Brain microvascular endothelial cell (primary cell): Measurements from ENCODE around the gene MDM1.

ENCODE experiments used
- DNase-seq: peaks from one replicate; pipeline ENCODE4 v3.0.0-alpha.2; 2020
- H3K27ac ChIP-seq: fragments of 250-450 bp; sonication (Bioruptor Pico); 2 replicates; pipeline ENCODE4 v1.5.1; 2020; ENCODE audit warnings: mild to moderate bottlenecking, moderate library complexity
- H3K27me3 ChIP-seq: fragments of 250-450 bp; sonication (Bioruptor Pico); replicated peaks from 2 replicates; pipeline ENCODE4 v1.5.1; 2020; ENCODE audit warnings: mild to moderate bottlenecking
- H3K36me3 ChIP-seq: fragments of 250-450 bp; sonication (Bioruptor Pico); replicated peaks from 2 replicates; pipeline ENCODE4 v1.5.1; 2020; ENCODE audit warnings: mild to moderate bottlenecking
- H3K4me3 ChIP-seq: 2 replicates; pipeline ENCODE4 v1.5.1; 2011; ENCODE audit warnings: low read depth, mild to moderate bottlenecking, control low read depth, low read length, moderate library complexity
- CTCF ChIP-seq: IDR thresholded peaks from 2 replicates; pipeline ENCODE4 v1.5.1; 2011; ENCODE audit warnings: low read depth, mild to moderate bottlenecking, moderate library complexity, low read length, control low read depth, inconsistent platforms; ENCODE audit errors: missing control alignments
- in situ Hi-C: cut with HindIII; loops from 2 replicates; pipeline ENCODE4 v1.10.0; 2017; ENCODE audit warnings: low sequenced_read_pairs, low pct_ligation_motif_present

Gene MDM1

GRCh38 chr12:68306564-68306963 is 25.6 kb downstream of the MDM1 start:
- no peak for TF ChIP-seq CTCF
- no peaks in the 10 kb centered on the region for H3K27me3 ChIP-seq
- H3K4me3 ChIP-seq = no peak overlapping the region
- no peak overlapping the region for H3K27ac ChIP-seq
- no peaks in the 10 kb centered on the region for H3K36me3 ChIP-seq
- in situ Hi-C loops = no loop called here
- no peak for DNase-seq

GRCh38 chr12:68305278-68305677 is 26.9 kb downstream of the MDM1 start:
- in situ Hi-C loops = no loop called here
- no peaks in the 10 kb centered on the region for H3K36me3 ChIP-seq
- DNase-seq = no peak
- no peak overlapping the region for H3K4me3 ChIP-seq
- H3K27ac ChIP-seq = no peak overlapping the region
- H3K27me3 ChIP-seq = no peaks in the 10 kb centered on the region
- TF ChIP-seq CTCF = no peak

GRCh38 chr12:68304626-68305025 is 27.5 kb downstream of the MDM1 start:
- Histone ChIP-seq H3K36me3 (no peaks in the 10 kb centered on the region), H3K27ac (peak overlapping the region; percentile 17), H3K27me3 (no peaks in the 10 kb centered on the region), H3K4me3 (no peak overlapping the region)
- in situ Hi-C loops = no loop called here
- DNase-seq = peak; percentile 54
- TF ChIP-seq CTCF = no peak

- in situ Hi-C loops = no loop called here
- H3K4me3 ChIP-seq = no peak overlapping the region
- H3K27me3 ChIP-seq = no peaks in the 10 kb centered on the region
- DNase-seq = peak; percentile 30
- no peaks in the 10 kb centered on the region for H3K36me3 ChIP-seq
- no peak for TF ChIP-seq CTCF
- H3K27ac ChIP-seq = peak overlapping the region; percentile 17
Measured at GRCh38 chr12:68303850-68304249, 28.3 kb downstream of the MDM1 start.

- no peaks in the 10 kb centered on the region for H3K36me3 ChIP-seq
- in situ Hi-C loops = no loop called here
- no peaks in the 10 kb centered on the region for H3K27me3 ChIP-seq
- DNase-seq = no peak
- H3K4me3 ChIP-seq = no peak overlapping the region
- TF ChIP-seq CTCF = no peak
- no peak overlapping the region for H3K27ac ChIP-seq
Measured at GRCh38 chr12:68297929-68298328, 34.2 kb downstream of the MDM1 start.

- H3K27ac ChIP-seq = no peak overlapping the region
- H3K4me3 ChIP-seq = no peak overlapping the region
- in situ Hi-C loops = no loop called here
- no peak for TF ChIP-seq CTCF
- H3K36me3 ChIP-seq = no peaks in the 10 kb centered on the region
- H3K27me3 ChIP-seq = no peaks in the 10 kb centered on the region
- no peak for DNase-seq
Measured at GRCh38 chr12:68294251-68294650, 37.9 kb downstream of the MDM1 start.
